Stomach (tissue), 9 donors: Measurements from ENCODE around the gene ARRB2. TPM values are rescaled to one million over a fixed set of nuclear protein-coding genes. Genes with fewer than 3 reads are reported as not detected.

Experiments
- DNase-seq, 2 donors: peaks; one replicate each; pipeline versions ENCODE4 v3.0.0 to v3.0.0-alpha.2; 2013 to 2019
- H3K27ac ChIP-seq, 5 donors: fragments of 200-600 bp in 4 of 5; sonication (generic) in 4 of 5; one replicate each; pipeline ENCODE4 v1.5.1; 2013 to 2019; ENCODE audit warnings: mild to moderate bottlenecking in 1 of 5, moderate library complexity in 1 of 5
- H3K27me3 ChIP-seq, 3 donors: fragments of 200-600 bp; sonication (generic); one replicate each; pipeline ENCODE4 v1.5.1; 2017 to 2019; ENCODE audit warnings: mixed run types in 1 of 3
- H3K36me3 ChIP-seq, 4 donors: fragments of 200-600 bp; sonication (generic); 1 replicate in 3 of 4; 2 replicates in 1 of 4; pipeline ENCODE4 v1.5.1; 2016 to 2019
- H3K4me1 ChIP-seq, 4 donors: fragments of 200-600 bp; sonication (generic); one replicate each; pipeline ENCODE4 v1.5.1; 2016 to 2019
- H3K4me3 ChIP-seq, 4 donors: fragments of 200-600 bp; sonication (generic) in 3 of 4; one replicate each; pipeline ENCODE4 v1.5.1; 2016 to 2019; ENCODE audit warnings: mild to moderate bottlenecking in 1 of 4
- H3K9me3 ChIP-seq, 4 donors: fragments of 200-600 bp; sonication (generic); one replicate each; pipeline ENCODE4 v1.5.1; 2016 to 2019
- CTCF ChIP-seq, 7 experiments: fragments of 450-650 bp in 4 of 7; fragments of 200-600 bp in 3 of 7; sonication (generic) in 3 of 7; IDR thresholded peaks; one replicate each; pipeline ENCODE4 v1.5.1; 2016 to 2019; ENCODE audit warnings: antibody characterized with exemption in 7 of 7, control low read depth in 2 of 7, mild to moderate bottlenecking in 1 of 7
- EP300 ChIP-seq: sonication (generic); formaldehyde crosslinking; IDR thresholded peaks from one replicate; pipeline ENCODE4 v1.6.1; 2017; ENCODE audit warnings: antibody characterized with exemption
- POLR2A ChIP-seq, 4 donors: fragments of 450-650 bp; IDR thresholded peaks; one replicate each; pipeline ENCODE4 v1.6.1; 2016; ENCODE audit warnings: antibody characterized with exemption in 4 of 4, control low read depth in 2 of 4, mild to moderate bottlenecking in 1 of 4, moderate library complexity in 1 of 4
- POLR2AphosphoS5 ChIP-seq, 3 donors: sonication (generic); formaldehyde crosslinking; IDR thresholded peaks; one replicate each; pipeline ENCODE4 v1.6.1; 2016; ENCODE audit warnings: antibody characterized with exemption in 3 of 3
- WGBS, 5 donors: extraction: QIAGEN DNeasy Blood & Tissue Kit in 3 of 5; methylation state at CpG; one replicate each; pipeline versions ENCODE4 v1.1.5 to v1.1.7; 2013 to 2018; 5-methylcytosine and 5-hydroxymethylcytosine counted together
- intact Hi-C: fragments of 100-400 bp; cut with DNase I; formaldehyde crosslinking; loops from one replicate; pipeline ENCODE4 v1.15.1; 2023; ENCODE audit warnings: low total_unique reads
- polyA plus RNA-seq, 3 donors: library from polyadenylated mRNA; stranded (reverse); fragments of 200-250 nt; gene quantifications; one replicate each; pipeline ENCODE4 v1.2.3, GENCODE V29; 2013
- total RNA-seq, 5 donors: library from RNA; depleted of rRNA; stranded (reverse); fragments of >200 nt; gene quantifications; one replicate each; pipeline versions ENCODE4 v1.1.0 to v1.2.3, GENCODE V29; 2014 to 2016
- donor health status: healthy with polysubstance abuse.
- donor health status: Bipolar disorder and iron deficiency.
- donor health status: healthy.

Gene ARRB2
- total and polyA plus RNA-seq, 8 donors = 18.7 to 157 (median 37.0) TPM

DNA sequence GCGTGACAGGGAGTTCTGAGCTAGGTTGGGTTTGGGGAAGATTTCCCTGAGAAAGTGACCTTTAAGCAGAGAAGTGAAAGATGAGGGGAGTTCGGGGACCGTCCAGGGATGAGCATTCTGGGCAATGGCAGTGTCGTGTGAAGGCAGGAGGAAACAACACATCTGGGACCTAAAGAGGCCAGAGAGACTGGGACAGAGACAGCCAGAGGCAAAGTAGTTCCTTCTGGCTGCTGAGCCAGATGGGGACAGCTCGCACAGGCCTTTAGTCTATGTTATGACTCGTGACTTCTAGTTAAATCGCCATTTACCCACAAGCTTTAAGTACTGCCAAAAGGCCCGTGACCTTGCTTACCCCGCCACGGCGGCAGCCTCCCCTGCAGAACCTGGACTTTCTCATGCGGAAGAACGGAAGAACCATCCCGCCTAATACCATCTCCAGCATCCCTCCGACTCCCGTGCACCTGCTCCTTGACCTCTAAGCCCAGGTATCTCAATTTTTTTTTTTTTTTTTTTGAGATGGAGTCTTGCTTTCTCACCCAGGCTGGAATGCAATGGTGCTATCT lies 12.3 kb downstream of the ARRB2 start:
- peak in 1 of 2 donors; percentile 10 for DNase-seq
- Histone ChIP-seq H3K27me3 (no peaks in the 10 kb centered on the region), H3K9me3 (no peaks in the 10 kb centered on the region), H3K36me3 (peaks cover 19 to 35% (median 28%) of the 10 kb centered on the region in 4 donors), H3K27ac (peak overlapping the region in 3 of 5 donors; percentile 74 to 79 (median 76)), H3K4me3 (no peak overlapping the region), H3K4me1 (peaks cover 16 to 40% (median 30%) of the 10 kb centered on the region in 4 donors)
- TF ChIP-seq EP300 (no peak), POLR2A (IDR thresholded peaks at IDR 0.05) (no peak), POLR2AphosphoS5 (IDR thresholded peaks at IDR 0.05) (no peak), CTCF (IDR thresholded peaks at IDR 0.05) (no peak)
- intact Hi-C loops = no loop called here
- 85 to 90% (median 86%) methylated on average over 16 of the region's 16 CpGs for WGBS, 5 donors

GRCh38 chr17:4724650-4725049 lies 14.2 kb downstream of the ARRB2 start:
- no peak overlapping the region for H3K4me3 ChIP-seq
- H3K9me3 ChIP-seq = no peaks in the 10 kb centered on the region
- peak overlapping the region in 2 of 5 donors; percentile 54 to 60 for H3K27ac ChIP-seq
- no peak for DNase-seq
- TF ChIP-seq POLR2AphosphoS5 (IDR thresholded peaks at IDR 0.05) = no peak
- TF ChIP-seq EP300 = no peak
- no peak for TF ChIP-seq CTCF (IDR thresholded peaks at IDR 0.05)
- TF ChIP-seq POLR2A (IDR thresholded peaks at IDR 0.05) = no peak
- peaks cover 12 to 42% (median 29%) of the 10 kb centered on the region in 4 donors for H3K4me1 ChIP-seq
- no peaks in the 10 kb centered on the region for H3K27me3 ChIP-seq
- peaks cover 3 to 16% (median 13%) of the 10 kb centered on the region in 4 donors for H3K36me3 ChIP-seq
- intact Hi-C loops = no loop called here
- WGBS, 5 donors = 82 to 96% (median 83%) methylated on average over 5 of the region's 5 CpGs

DNA sequence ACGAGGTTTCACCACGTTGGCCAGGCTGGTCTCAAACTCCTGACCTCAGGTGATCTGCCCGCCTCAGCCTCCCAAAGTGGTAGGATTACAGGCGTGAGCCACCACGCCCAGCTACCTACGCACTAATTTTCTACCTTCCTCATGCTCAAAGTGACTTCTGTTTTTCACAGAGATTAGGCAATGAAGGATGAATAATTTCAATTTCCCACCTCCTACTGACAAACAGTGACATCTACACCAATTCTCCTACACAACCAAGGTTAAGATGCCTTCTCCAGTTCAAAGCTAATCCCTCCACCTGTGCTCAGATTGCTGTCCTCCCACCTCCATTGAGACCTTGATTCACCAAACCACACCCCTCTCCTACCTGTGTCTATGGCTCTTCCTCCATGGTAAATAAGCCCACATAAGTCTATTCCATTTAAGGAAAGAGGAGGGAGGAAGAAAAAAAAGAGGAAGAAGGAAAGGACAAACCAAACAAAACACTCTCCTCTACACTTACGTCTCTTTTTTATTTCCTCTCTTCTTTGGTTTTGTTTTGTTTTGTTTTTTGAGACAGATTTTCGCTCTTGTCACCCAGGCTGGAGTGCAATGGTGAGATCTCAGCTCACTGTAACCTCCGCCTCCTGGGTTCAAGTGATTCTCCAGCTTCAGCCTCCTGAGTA lies 15.3 kb downstream of the ARRB2 start:
- peak overlapping the region in 3 of 5 donors; percentile 33 to 60 (median 54) for H3K27ac ChIP-seq
- no peaks in the 10 kb centered on the region for H3K27me3 ChIP-seq
- peaks cover 5 to 37% (median 23%) of the 10 kb centered on the region in 4 donors for H3K4me1 ChIP-seq
- TF ChIP-seq POLR2AphosphoS5 (IDR thresholded peaks at IDR 0.05) (no peak), CTCF (IDR thresholded peaks at IDR 0.05) (no peak), EP300 (no peak), POLR2A (IDR thresholded peaks at IDR 0.05) (no peak)
- H3K9me3 ChIP-seq = no peaks in the 10 kb centered on the region
- no peak for DNase-seq
- H3K36me3 ChIP-seq = peaks cover 0 to 4% (median 2%) of the 10 kb centered on the region in 4 donors
- 82 to 89% (median 84%) methylated on average over 7 to 9 of the region's 9 CpGs for WGBS, 5 donors
- H3K4me3 ChIP-seq = no peak overlapping the region
- intact Hi-C loops = no loop called here

- peak overlapping the region; percentile 37 to 72 (median 61) for H3K27ac ChIP-seq
- intact Hi-C loops = no loop called here
- peaks cover 0 to 7% (median 4%) of the 10 kb centered on the region in 4 donors for H3K36me3 ChIP-seq
- 18 to 34% (median 30%) methylated on average over 3 of the region's 3 CpGs for WGBS, 5 donors
- H3K9me3 ChIP-seq = no peaks in the 10 kb centered on the region
- DNase-seq = peak in 1 of 2 donors; percentile 72
- H3K27me3 ChIP-seq = no peaks in the 10 kb centered on the region
- H3K4me1 ChIP-seq = peaks cover 4 to 36% (median 23%) of the 10 kb centered on the region in 4 donors
- peak in 2 of 3 donors; percentile 17 to 22 for TF ChIP-seq POLR2AphosphoS5 (IDR thresholded peaks at IDR 0.05)
- no peak for TF ChIP-seq EP300
- no peak overlapping the region for H3K4me3 ChIP-seq
These were observed 17.7 kb downstream of the ARRB2 start for GRCh38 chr17:4728124-4728523.
